Osteocyte (in vitro differentiated cells): ENCODE data around the gene CMSS1. TPM values are rescaled to one million over a fixed set of nuclear protein-coding genes. Genes with fewer than 3 reads are reported as not detected.

Experiments
- DNase-seq: peaks from one replicate; pipeline ENCODE4 v3.0.0; 2021; ENCODE audit warnings: mixed read lengths; ENCODE audit not compliant: unreplicated experiment; ENCODE audit errors: extremely low spot score
- H3K27ac Mint-ChIP-seq: one replicate; pipeline ENCODE4 v1.8.0; 2021; ENCODE audit warnings: mild to moderate bottlenecking, mixed read lengths; ENCODE audit not compliant: unreplicated experiment
- H3K27me3 Mint-ChIP-seq: one replicate; pipeline ENCODE4 v1.8.0; 2021; ENCODE audit warnings: mixed read lengths; ENCODE audit not compliant: unreplicated experiment
- H3K36me3 Mint-ChIP-seq: one replicate; pipeline ENCODE4 v1.8.0; 2021; ENCODE audit warnings: mixed read lengths; ENCODE audit not compliant: unreplicated experiment
- H3K4me1 Mint-ChIP-seq: one replicate; pipeline ENCODE4 v1.8.0; 2021; ENCODE audit warnings: mixed read lengths; ENCODE audit not compliant: unreplicated experiment
- H3K4me3 Mint-ChIP-seq: one replicate; pipeline ENCODE4 v1.8.0; 2021; ENCODE audit warnings: mild to moderate bottlenecking, moderate library complexity, mixed read lengths; ENCODE audit not compliant: unreplicated experiment
- H3K9me3 Mint-ChIP-seq: one replicate; pipeline ENCODE4 v1.8.0; 2021; ENCODE audit warnings: mixed read lengths; ENCODE audit not compliant: unreplicated experiment
- total RNA-seq: library from RNA; stranded (reverse); gene quantifications from 2 replicates; pipeline ENCODE4 v1.2.1, GENCODE V29; 2021
- TF ChIP-seq, protein P1 (sequence below): fragments of 200-600 bp; sonication (generic); IDR thresholded peaks from 2 replicates; pipeline ENCODE4 v1.5.0; 2021; ENCODE audit warnings: antibody characterized with exemption, mild to moderate bottlenecking, moderate library complexity

Gene CMSS1
- total RNA-seq, 1 donor from 2014 or later, result 38.5 TPM

DNA sequence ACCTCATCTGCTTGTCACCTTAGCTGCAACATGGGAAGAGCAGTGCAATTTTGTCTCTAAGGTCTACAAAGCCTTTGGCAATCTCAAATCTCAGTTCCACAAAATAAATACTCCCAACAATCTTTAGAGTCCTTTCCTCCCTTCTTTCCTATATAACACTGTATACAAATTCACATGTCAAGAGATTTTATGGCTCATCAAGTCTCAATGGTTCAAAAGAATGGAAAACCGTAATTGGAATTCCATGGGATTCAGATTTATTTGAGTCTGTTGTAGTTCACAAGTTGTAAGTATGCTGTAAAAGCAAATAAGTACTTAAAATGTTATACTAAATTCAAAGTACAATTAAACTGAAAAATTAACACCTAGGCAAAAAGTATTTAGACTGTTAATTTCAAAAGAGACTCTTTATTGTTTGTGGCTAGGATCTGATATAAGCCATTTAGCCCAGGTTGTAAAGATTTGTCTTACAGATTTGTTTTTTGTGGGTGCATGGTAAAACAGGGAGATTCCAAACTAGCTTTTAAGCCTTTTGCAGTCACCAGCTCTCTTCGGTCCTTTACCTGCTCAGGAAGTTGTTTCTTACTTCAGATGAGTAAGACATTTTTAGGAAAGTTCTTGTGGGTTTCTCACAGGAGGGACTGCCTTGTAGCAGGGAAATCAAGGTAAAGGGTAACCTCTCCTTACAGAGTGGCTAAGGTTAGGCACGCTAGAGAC lies 50.1 kb downstream of the CMSS1 start:
- no peak for DNase-seq
- Mint-ChIP-seq H3K36me3 (peaks cover 49% of the 10 kb centered on the region), H3K4me3 (no peak overlapping the region), H3K9me3 (no peaks in the 10 kb centered on the region), H3K27me3 (no peaks in the 10 kb centered on the region), H3K27ac (peak overlapping the region; percentile 88), H3K4me1 (peaks cover 95% of the 10 kb centered on the region)
- TF ChIP-seq, protein P1, sequence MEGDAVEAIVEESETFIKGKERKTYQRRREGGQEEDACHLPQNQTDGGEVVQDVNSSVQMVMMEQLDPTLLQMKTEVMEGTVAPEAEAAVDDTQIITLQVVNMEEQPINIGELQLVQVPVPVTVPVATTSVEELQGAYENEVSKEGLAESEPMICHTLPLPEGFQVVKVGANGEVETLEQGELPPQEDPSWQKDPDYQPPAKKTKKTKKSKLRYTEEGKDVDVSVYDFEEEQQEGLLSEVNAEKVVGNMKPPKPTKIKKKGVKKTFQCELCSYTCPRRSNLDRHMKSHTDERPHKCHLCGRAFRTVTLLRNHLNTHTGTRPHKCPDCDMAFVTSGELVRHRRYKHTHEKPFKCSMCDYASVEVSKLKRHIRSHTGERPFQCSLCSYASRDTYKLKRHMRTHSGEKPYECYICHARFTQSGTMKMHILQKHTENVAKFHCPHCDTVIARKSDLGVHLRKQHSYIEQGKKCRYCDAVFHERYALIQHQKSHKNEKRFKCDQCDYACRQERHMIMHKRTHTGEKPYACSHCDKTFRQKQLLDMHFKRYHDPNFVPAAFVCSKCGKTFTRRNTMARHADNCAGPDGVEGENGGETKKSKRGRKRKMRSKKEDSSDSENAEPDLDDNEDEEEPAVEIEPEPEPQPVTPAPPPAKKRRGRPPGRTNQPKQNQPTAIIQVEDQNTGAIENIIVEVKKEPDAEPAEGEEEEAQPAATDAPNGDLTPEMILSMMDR, result no peak

DNA sequence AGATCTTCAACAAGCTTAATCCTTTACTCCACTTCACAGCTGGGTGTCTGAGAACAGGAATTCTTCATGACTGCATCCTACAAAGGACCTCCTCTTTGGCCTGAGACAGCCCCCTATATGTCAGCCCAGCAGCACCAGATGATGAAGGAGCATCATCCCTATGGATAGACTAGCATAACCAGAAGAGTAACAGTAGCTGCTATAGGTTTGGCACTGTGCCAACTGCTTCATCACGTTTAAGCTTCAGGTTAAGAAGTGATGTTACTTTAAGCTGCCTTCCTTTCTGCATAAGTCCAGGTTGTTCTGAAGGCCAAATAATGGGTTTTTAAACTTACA lies 50.6 kb downstream of the CMSS1 start:
- Mint-ChIP-seq H3K9me3 (no peaks in the 10 kb centered on the region), H3K27ac (peak overlapping the region; percentile 88), H3K36me3 (peaks cover 44% of the 10 kb centered on the region), H3K27me3 (no peaks in the 10 kb centered on the region), H3K4me1 (peaks cover 95% of the 10 kb centered on the region), H3K4me3 (no peak overlapping the region)
- no peak for DNase-seq
- TF ChIP-seq, protein P1, result no peak

DNA sequence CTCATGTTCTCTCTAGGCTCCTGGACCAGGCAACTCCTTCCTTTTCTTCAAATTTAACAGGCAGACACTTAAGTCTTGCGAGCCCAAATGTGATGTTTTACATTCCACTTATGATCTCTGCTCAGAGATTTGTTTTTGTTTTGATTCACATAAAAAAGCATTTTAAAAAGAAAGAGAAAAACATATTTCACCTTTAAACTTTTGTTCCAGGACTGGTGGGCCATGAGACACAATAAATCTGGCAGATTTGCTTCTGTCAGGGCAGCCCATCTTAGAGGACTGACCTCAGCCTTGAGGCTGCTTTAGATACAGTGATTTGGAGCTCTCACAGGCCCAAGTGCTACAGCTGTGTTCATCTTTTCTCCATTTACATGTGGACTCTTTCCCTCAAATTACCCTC lies 52.0 kb downstream of the CMSS1 start:
- Mint-ChIP-seq H3K4me1 (peaks cover 96% of the 10 kb centered on the region), H3K27me3 (no peaks in the 10 kb centered on the region), H3K4me3 (no peak overlapping the region), H3K9me3 (no peaks in the 10 kb centered on the region), H3K36me3 (peaks cover 36% of the 10 kb centered on the region), H3K27ac (peak overlapping the region; percentile 88)
- TF ChIP-seq, protein P1, result no peak
- DNase-seq, result no peak

DNA sequence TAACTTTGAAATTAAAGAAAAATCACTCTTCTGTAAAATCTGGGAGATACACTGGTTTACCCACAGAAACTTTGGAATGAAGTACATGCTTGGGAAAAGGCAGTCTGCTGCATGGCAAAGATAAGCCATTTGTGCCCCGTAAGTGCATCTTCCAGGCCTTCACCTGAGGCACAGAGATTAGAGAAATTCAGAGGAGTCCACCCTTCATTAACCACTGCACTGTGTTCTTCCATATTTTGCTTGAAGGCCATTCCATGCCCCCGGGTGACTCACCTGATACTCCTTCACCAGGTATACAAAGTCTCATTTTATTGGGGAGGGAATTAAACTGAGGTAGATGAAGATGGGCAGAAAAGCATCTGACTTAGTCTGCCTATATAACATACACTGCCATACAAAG lies 53.0 kb downstream of the CMSS1 start:
- DNase-seq, result no peak
- H3K9me3 Mint-ChIP-seq, result no peaks in the 10 kb centered on the region
- TF ChIP-seq, protein P1, result no peak
- no peak overlapping the region for H3K4me3 Mint-ChIP-seq
- H3K27me3 Mint-ChIP-seq, result no peaks in the 10 kb centered on the region
- H3K36me3 Mint-ChIP-seq, result peaks cover 32% of the 10 kb centered on the region
- peaks cover 91% of the 10 kb centered on the region for H3K4me1 Mint-ChIP-seq
- peak overlapping the region; percentile 88 for H3K27ac Mint-ChIP-seq

DNA sequence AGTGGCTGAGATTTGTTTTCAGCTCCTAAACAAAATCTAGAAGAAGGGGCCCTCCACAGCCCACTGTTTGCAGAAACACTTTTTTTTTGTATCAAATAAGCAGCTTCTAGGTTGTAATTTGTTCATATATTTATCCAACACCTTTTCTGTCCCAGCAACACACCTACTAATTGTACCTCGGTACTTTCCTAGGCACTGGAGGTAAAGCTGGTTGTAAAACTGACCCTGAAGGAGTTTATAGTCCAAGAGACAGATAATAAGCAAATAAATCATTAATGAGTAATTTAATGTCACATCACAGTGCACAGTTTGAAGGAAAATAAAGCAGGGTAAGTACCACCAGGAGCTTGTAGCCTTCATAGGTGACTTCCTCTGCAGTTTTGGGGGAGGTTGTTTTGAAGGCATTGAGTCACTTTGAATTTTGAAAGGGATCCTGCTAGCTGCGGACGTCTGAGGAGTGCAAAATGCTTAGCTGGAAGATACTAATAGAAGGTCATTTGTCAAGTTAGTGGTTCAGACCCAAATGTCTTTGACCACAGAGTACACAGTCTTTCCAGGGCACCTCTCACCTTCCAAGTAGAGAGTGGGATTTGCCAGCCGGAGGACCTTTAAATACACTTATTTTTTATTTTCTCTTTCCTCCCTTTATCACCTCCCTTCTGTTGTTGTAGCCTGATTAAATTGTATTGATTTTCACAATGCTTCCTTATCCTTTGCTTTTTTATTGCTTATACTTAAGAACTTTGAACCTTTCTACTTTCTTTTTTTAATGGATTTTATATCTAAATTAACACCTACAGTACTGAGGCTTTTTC lies 53.8 kb downstream of the CMSS1 start:
- TF ChIP-seq, protein P1, result no peak
- peaks cover 86% of the 10 kb centered on the region for H3K4me1 Mint-ChIP-seq

More for the DNA sequence above, 53.8 kb downstream of the CMSS1 start:
- Mint-ChIP-seq H3K9me3 (no peaks in the 10 kb centered on the region), H3K27me3 (no peaks in the 10 kb centered on the region), H3K4me3 (peak overlapping the region; percentile 57), H3K36me3 (peaks cover 26% of the 10 kb centered on the region), H3K27ac (peak overlapping the region; percentile 88)
- DNase-seq, result no peak
